Measurements from ENCODE around the gene PHAX. TPM values are rescaled to one million over a fixed set of nuclear protein-coding genes. Genes with fewer than 3 reads are reported as not detected.
"Not testable (repeated sequence)": the region's sequence is repeated elsewhere in the genome, so short reads cannot be mapped to it uniquely, and the experiment has no call there.

The PHAX gene
- polyA plus RNA-seq, 3 donors: 89.8 to 102 (median 95.8) TPM

- DNase-seq (ENCODE audit: low read depth in 3 of 3, low spot score in 2 of 3): no peak
These were observed 49.7 kb downstream of the PHAX start for GRCh38 chr5:126650463-126650862.

- no peak for DNase-seq (ENCODE audit: low read depth in 3 of 3, low spot score in 2 of 3)
These were observed 50.3 kb downstream of the PHAX start for GRCh38 chr5:126651013-126651577.

- peak; percentile 29 to 49 (median 46) for DNase-seq (ENCODE audit: low read depth in 3 of 3, low spot score in 2 of 3)
These were observed 55.8 kb downstream of the PHAX start for GRCh38 chr5:126656401-126657007.

- no peak for DNase-seq (ENCODE audit: low read depth in 3 of 3, low spot score in 2 of 3)
These were observed 57.8 kb downstream of the PHAX start for GRCh38 chr5:126658561-126658960.

- no peak for DNase-seq (ENCODE audit: low read depth in 3 of 3, low spot score in 2 of 3)
These were observed 59.2 kb downstream of the PHAX start for GRCh38 chr5:126659805-126660482.

GRCh38 chr5:126664586-126664985, 63.8 kb downstream of the PHAX start:
- no peak for DNase-seq (ENCODE audit: low read depth in 3 of 3, low spot score in 2 of 3)

- DNase-seq (ENCODE audit: low read depth in 3 of 3, low spot score in 2 of 3): not testable (repeated sequence)
These were observed 69.4 kb downstream of the PHAX start for GRCh38 chr5:126670109-126670508.

GRCh38 chr5:126671681-126672080, 70.9 kb downstream of the PHAX start:
- not testable (repeated sequence) for DNase-seq (ENCODE audit: low read depth in 3 of 3, low spot score in 2 of 3)

GRCh38 chr5:126673477-126673876, 72.7 kb downstream of the PHAX start:
- DNase-seq (ENCODE audit: low read depth in 3 of 3, low spot score in 2 of 3): no peak

- DNase-seq (ENCODE audit: low read depth in 3 of 3, low spot score in 2 of 3): no peak
These were observed 73.4 kb downstream of the PHAX start for GRCh38 chr5:126674145-126674544.

GRCh38 chr5:126675338-126675737, 74.6 kb downstream of the PHAX start:
- no peak for DNase-seq (ENCODE audit: low read depth in 3 of 3, low spot score in 2 of 3)

- DNase-seq (ENCODE audit: low read depth in 3 of 3, low spot score in 2 of 3): peak; percentile 43 to 54 (median 48)
These were observed 75.5 kb downstream of the PHAX start for GRCh38 chr5:126676195-126676624.

Other genes with a start within 250 kb of the PHAX start
- 10 to 100 TPM; 21.3 to 25.9 (median 25.2) TPM for gene GRAMD2B, start 177.5 kb upstream of the PHAX start, polyA plus RNA-seq (ENCODE audit: insufficient read length in 3 of 3)
- gene ALDH7A1, start 5.7 kb upstream of the PHAX start, polyA plus RNA-seq (ENCODE audit: insufficient read length in 3 of 3): 100 to 1,000 TPM; 165 to 186 (median 172) TPM
- 100 to 1,000 TPM; 127 to 143 (median 143) TPM for gene LMNB1, start 176.2 kb downstream of the PHAX start, polyA plus RNA-seq (ENCODE audit: insufficient read length in 3 of 3)